EL (cell line): ENCODE data around the gene PSG6.
"Not testable (repeated sequence)": the region's sequence is repeated elsewhere in the genome, so short reads cannot be mapped to it uniquely, and the experiment has no call there.

Source experiments
- DNase-seq: peaks from one replicate; pipeline ENCODE4 v3.0.0-alpha.2; 2016

The PSG6 gene

GRCh38 chr19:42900561-42900960 lies 17.1 kb downstream of the PSG6 start:
- DNase-seq: peak; percentile 28

- not testable (repeated sequence) for DNase-seq
These were observed 18.0 kb downstream of the PSG6 start for GRCh38 chr19:42899674-42900073.

- DNase-seq: peak; percentile 44
These were observed 18.6 kb downstream of the PSG6 start for GRCh38 chr19:42899110-42899509.

- peak; percentile 73 for DNase-seq
These were observed 19.0 kb downstream of the PSG6 start for GRCh38 chr19:42898656-42899055.

GRCh38 chr19:42897729-42898128 lies 20.0 kb downstream of the PSG6 start:
- DNase-seq: not testable (repeated sequence)

- not testable (repeated sequence) for DNase-seq
These were observed 27.2 kb downstream of the PSG6 start for GRCh38 chr19:42890446-42890845.

- not testable (repeated sequence) for DNase-seq
These were observed 29.7 kb downstream of the PSG6 start for GRCh38 chr19:42887876-42888445.

GRCh38 chr19:42882730-42883129 lies 35.0 kb downstream of the PSG6 start:
- not testable (repeated sequence) for DNase-seq

GRCh38 chr19:42882010-42882409 lies 35.7 kb downstream of the PSG6 start:
- DNase-seq: not testable (repeated sequence)

- peak; percentile 47 for DNase-seq
These were observed 36.4 kb downstream of the PSG6 start for GRCh38 chr19:42881279-42881678.

- DNase-seq: not testable (repeated sequence)
These were observed 37.1 kb downstream of the PSG6 start for GRCh38 chr19:42880621-42881020.

GRCh38 chr19:42879613-42880012 lies 38.1 kb downstream of the PSG6 start, which contains the start of gene PSG1:
Gene PSG1, minus strand, starts transcription at chr19:42879713. Its CDS starts 132 bp downstream, at chr19:42879581.
- DNase-seq: no peak

GRCh38 chr19:42876596-42876995 lies 41.1 kb downstream of the PSG6 start:
- DNase-seq: peak; percentile 75

- DNase-seq: peak; percentile 80
These were observed 41.8 kb downstream of the PSG6 start for GRCh38 chr19:42875881-42876280.

- peak; percentile 93 for DNase-seq
These were observed 42.5 kb downstream of the PSG6 start for GRCh38 chr19:42874901-42875813.

- DNase-seq: not testable (repeated sequence)
These were observed 43.6 kb downstream of the PSG6 start for GRCh38 chr19:42874136-42874535.

GRCh38 chr19:42872608-42873007 lies 45.1 kb downstream of the PSG6 start:
- DNase-seq: no peak

GRCh38 chr19:42857544-42857867 lies 60.2 kb downstream of the PSG6 start:
- no peak for DNase-seq

- DNase-seq: peak; percentile 45
These were observed 60.7 kb downstream of the PSG6 start for GRCh38 chr19:42856866-42857543.

- DNase-seq: not testable (repeated sequence)
These were observed 62.9 kb downstream of the PSG6 start for GRCh38 chr19:42854745-42855144.

GRCh38 chr19:42853231-42853630 lies 64.5 kb downstream of the PSG6 start:
- peak; percentile 13 for DNase-seq

- DNase-seq: peak; percentile 33
These were observed 64.9 kb downstream of the PSG6 start for GRCh38 chr19:42852821-42853220.
